CD4-positive, alpha-beta T cell (primary cell): ENCODE measurements around the gene RNASE8. TPM values are rescaled to one million over a fixed set of nuclear protein-coding genes. Genes with fewer than 3 reads are reported as not detected.
"Not testable (repeated sequence)": the region's sequence is repeated elsewhere in the genome, so short reads cannot be mapped to it uniquely, and the experiment has no call there.

Source experiments
- ATAC-seq: fragments of 200-7000 bp; cut with Tn5 transposase; one replicate; pipeline ENCODE4 v1.10.0; 2022; ENCODE audit warnings: mild to moderate bottlenecking; ENCODE audit not compliant: poor library complexity
- CTCF ChIA-PET: fragments of 350-600 bp; sonication (Branson Sonifier 250); formaldehyde crosslinking; loops from one replicate; lab custom pipeline; 2021; ENCODE audit warnings: antibody characterized with exemption, inconsistent platforms; lab: Charles Lee
- POLR2A ChIA-PET: fragments of 350-600 bp; sonication (Branson Sonifier 250); formaldehyde crosslinking; loops from one replicate; lab custom pipeline; 2021; ENCODE audit warnings: antibody characterized with exemption, inconsistent platforms; lab: Charles Lee
- DNase-seq, 14 experiments: peaks; one replicate each; pipeline ENCODE4 v3.0.0-alpha.2; 2013 to 2020; ENCODE audit warnings: mixed read lengths in 2 of 14
- H3K27ac ChIP-seq, 2 donors: one replicate each; pipeline versions ENCODE4 v1.5.1 to v1.7.0; 2013; ENCODE audit warnings: low read length in 2 of 2, low read depth in 1 of 2, mild to moderate bottlenecking in 1 of 2
- H3K27me3 ChIP-seq, 2 experiments: 1 replicate in 1 of 2; 2 replicates in 1 of 2; pipeline versions ENCODE4 v1.6.1 to v1.7.0; 2013; ENCODE audit warnings: low read length in 2 of 2, control low read depth in 1 of 2, mild to moderate bottlenecking in 1 of 2, moderate library complexity in 1 of 2; ENCODE audit not compliant: insufficient read depth in 2 of 2, control insufficient read depth in 1 of 2
- H3K36me3 ChIP-seq: one replicate; pipeline ENCODE4 v1.6.1; 2013; ENCODE audit warnings: low read length, control low read depth; ENCODE audit not compliant: insufficient read depth
- H3K4me1 ChIP-seq: one replicate; pipeline ENCODE4 v1.6.1; 2013; ENCODE audit warnings: low read length, control low read depth; ENCODE audit not compliant: insufficient read depth
- H3K4me3 ChIP-seq: one replicate; pipeline ENCODE4 v1.5.1; 2013; ENCODE audit warnings: mild to moderate bottlenecking, low read length, moderate library complexity
- H3K9me3 ChIP-seq, 2 experiments: 1 replicate in 1 of 2; 2 replicates in 1 of 2; pipeline versions ENCODE4 v1.6.1 to v1.7.0; 2013; ENCODE audit warnings: low read length in 2 of 2, mild to moderate bottlenecking in 2 of 2, control low read depth in 1 of 2, moderate library complexity in 1 of 2; ENCODE audit not compliant: control insufficient read depth in 1 of 2, insufficient read depth in 1 of 2
- H3K27ac Mint-ChIP-seq: one replicate; pipeline ENCODE4 v1.8.0; 2020; ENCODE audit warnings: mixed read lengths
- H3K27me3 Mint-ChIP-seq: one replicate; pipeline ENCODE4 v1.8.0; 2021; ENCODE audit warnings: mixed read lengths
- H3K36me3 Mint-ChIP-seq: one replicate; pipeline ENCODE4 v1.8.0; 2021; ENCODE audit warnings: low read depth, mixed read lengths
- H3K4me1 Mint-ChIP-seq: one replicate; pipeline ENCODE4 v1.8.0; 2021; ENCODE audit warnings: low read depth, mixed read lengths
- H3K4me3 Mint-ChIP-seq: one replicate; pipeline ENCODE4 v1.8.0; 2020; ENCODE audit warnings: mild to moderate bottlenecking, mixed read lengths
- H3K9me3 Mint-ChIP-seq: one replicate; pipeline ENCODE4 v1.8.0; 2020; ENCODE audit warnings: mixed read lengths
- CTCF ChIP-seq: fragments of 200-600 bp; IDR thresholded peaks from one replicate; pipeline ENCODE4 v1.8.0; 2022; ENCODE audit warnings: antibody characterized with exemption, mild to moderate bottlenecking
- intact Hi-C, 2 experiments: fragments of 100-400 bp; cut with DNase I in 1 of 2; cut with micrococcal nuclease in 1 of 2; formaldehyde crosslinking; loops; one replicate each; pipeline versions ENCODE4 v1.15.1 to v1.9.0; 2023 to 2025; cut with DNase I, micrococcal nuclease
- polyA plus RNA-seq, 2 donors: library from polyadenylated mRNA; unstranded; fragments of 120-200 nt; gene quantifications; one replicate each; pipeline ENCODE4 v1.2.1, GENCODE V29; 2013
- total RNA-seq, 174 experiments: library from RNA in 2 of 174; stranded (reverse) in 2 of 174; gene quantifications; one replicate each; pipeline ENCODE4 v1.2.3 and lab custom pipeline; 2021 to 2026

Gene RNASE8
- total RNA-seq (not detected), total RNA-seq (lab: John Stamatoyannopoulos, UW) (0 reads per million in 172 experiments)
- polyA plus RNA-seq (2013, experiment 1 of 2), result not detected
- polyA plus RNA-seq (2013, experiment 2 of 2), result not detected

DNA sequence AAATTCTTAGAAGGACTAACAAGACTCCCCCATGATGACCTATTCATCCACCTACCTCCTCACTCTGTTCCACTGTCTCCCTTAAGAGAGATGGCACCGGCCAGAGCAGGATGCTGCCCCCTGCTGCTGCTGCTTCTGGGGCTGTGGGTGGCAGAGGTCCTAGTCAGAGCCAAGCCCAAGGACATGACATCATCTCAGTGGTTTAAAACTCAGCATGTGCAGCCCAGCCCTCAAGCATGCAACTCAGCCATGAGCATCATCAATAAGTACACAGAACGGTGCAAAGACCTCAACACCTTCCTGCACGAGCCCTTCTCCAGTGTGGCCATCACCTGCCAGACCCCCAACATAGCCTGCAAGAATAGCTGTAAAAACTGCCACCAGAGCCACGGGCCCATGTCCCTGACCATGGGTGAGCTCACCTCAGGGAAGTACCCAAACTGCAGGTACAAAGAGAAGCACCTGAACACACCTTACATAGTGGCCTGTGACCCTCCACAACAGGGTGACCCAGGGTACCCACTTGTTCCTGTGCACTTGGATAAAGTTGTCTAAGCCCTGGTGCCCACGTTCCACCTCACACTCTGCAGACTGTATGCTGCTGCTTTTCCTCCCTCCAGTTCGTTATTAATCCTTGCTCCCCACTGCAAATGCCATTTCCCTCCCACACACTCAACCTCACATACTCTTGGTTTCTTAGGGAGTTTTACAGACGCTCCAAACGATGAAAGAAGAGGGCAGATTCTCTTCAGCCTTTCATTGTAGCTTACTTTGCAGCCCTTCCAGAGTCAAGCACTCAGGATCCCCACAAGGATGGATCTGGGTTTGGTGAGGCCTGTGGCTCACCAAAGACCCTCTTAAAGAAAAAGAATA is at the start of gene RNASE8:
Gene RNASE8, plus strand, starts transcription at position 20 of the 873 bp plus-strand sequence. Its CDS starts 71 bp downstream, at position 91.
- H3K27ac ChIP-seq, result no peak within 1 kb of the TSS
- POLR2A ChIA-PET, result no interaction called here
- H3K27me3 ChIP-seq, result peaks cover 4 to 5% of the 10 kb centered on the region in 2 experiments
- CTCF ChIA-PET, result interaction anchor here (0.5 to 1.6 kb wide), 2 partner anchors 43 to 233 kb away, joined by 3 read pairs; no protein-coding TSS in a partner anchor
- no peak within 1 kb of the TSS for H3K27ac Mint-ChIP-seq
- intact Hi-C loops, result no loop called here
- no peaks in the 10 kb centered on the region for H3K36me3 ChIP-seq
- H3K4me1 Mint-ChIP-seq, result no peaks in the 10 kb centered on the region
- H3K4me1 ChIP-seq, result no peaks in the 10 kb centered on the region
- TF ChIP-seq CTCF, result no peak
- H3K36me3 Mint-ChIP-seq, result no peaks in the 10 kb centered on the region
- H3K9me3 Mint-ChIP-seq, result no peaks in the 10 kb centered on the region
- H3K27me3 Mint-ChIP-seq, result peaks cover 31% of the 10 kb centered on the region
- peak in 1 of 14 experiments; percentile 19 for DNase-seq
- no peaks in the 10 kb centered on the region for H3K9me3 ChIP-seq
- H3K4me3 ChIP-seq, result no peak within 1 kb of the TSS
- H3K4me3 Mint-ChIP-seq, result no peak within 1 kb of the TSS
- ATAC-seq, result no peak

GRCh38 chr14:21009721-21010120 is 47.9 kb upstream of the RNASE8 start:
- H3K27ac Mint-ChIP-seq, CTCF ChIA-PET, H3K36me3 ChIP-seq, H3K4me1 Mint-ChIP-seq, H3K4me1 ChIP-seq, DNase-seq, ATAC-seq, H3K27ac ChIP-seq, H3K4me3 Mint-ChIP-seq, H3K9me3 ChIP-seq, H3K4me3 ChIP-seq, H3K27me3 ChIP-seq, H3K9me3 Mint-ChIP-seq, H3K36me3 Mint-ChIP-seq: not testable (repeated sequence)
- POLR2A ChIA-PET, result interaction anchor here (0.8 kb wide), 1 partner anchor 13 kb away, joined by 4 read pairs; no protein-coding TSS in a partner anchor
- intact Hi-C loops, result loop anchor here in 1 of 2 experiments (10.0 kb wide), 1 partner anchor 545 kb away; no protein-coding TSS in a partner anchor
- peaks cover 22% of the 10 kb centered on the region for H3K27me3 Mint-ChIP-seq

- Mint-ChIP-seq H3K36me3 (no peaks in the 10 kb centered on the region), H3K27me3 (peaks cover 23% of the 10 kb centered on the region), H3K27ac (no peak overlapping the region), H3K9me3 (no peaks in the 10 kb centered on the region), H3K4me3 (no peak overlapping the region), H3K4me1 (no peaks in the 10 kb centered on the region)
- H3K4me1 ChIP-seq, result no peaks in the 10 kb centered on the region
- intact Hi-C loops, result loop anchor here in 1 of 2 experiments (10.0 kb wide), 1 partner anchor 544 kb away; no protein-coding TSS in a partner anchor
- ChIA-PET CTCF (interaction anchor here (0.9 kb wide), 1 partner anchor 29 kb away, joined by 3 read pairs; no protein-coding TSS in a partner anchor), POLR2A (interaction anchor here (0.7 kb wide), 1 partner anchor 60 kb away, joined by 3 read pairs; no protein-coding TSS in a partner anchor)
- H3K9me3 ChIP-seq, result no peaks in the 10 kb centered on the region
- H3K36me3 ChIP-seq, result no peaks in the 10 kb centered on the region
- ATAC-seq (no peak), DNase-seq (no peak)
- H3K27me3 ChIP-seq, result peaks cover 0 to 6% of the 10 kb centered on the region in 2 experiments
- H3K4me3 ChIP-seq, result no peak overlapping the region
- no peak overlapping the region for H3K27ac ChIP-seq
- TF ChIP-seq CTCF, result no peak
Observed at GRCh38 chr14:21011136-21011535, 46.5 kb upstream of the RNASE8 start.
